ENCODE results near the gene PTPN11. TPM values are rescaled to one million over a fixed set of nuclear protein-coding genes. Genes with fewer than 3 reads are reported as not detected.

PTPN11 gene
- total RNA-seq: 85.6 and 87.6 TPM in 2 replicates

GRCh38 chr12:112418608-112419296 is at the start of gene PTPN11:
Gene PTPN11 (plus strand): TSS chr12:112418947. CDS start chr12:112419112, 165 bp downstream.

GRCh38 chr12:112381883-112382796 is 36.6 kb upstream of the PTPN11 start, which contains the start of gene HECTD4:
Gene HECTD4 (minus strand): TSS chr12:112382431. CDS start chr12:112382128, 303 bp downstream.

GRCh38 chr12:112409064-112409905 is 9.5 kb upstream of the PTPN11 start, which contains the start of gene RPL6:
Gene RPL6 (minus strand): TSS chr12:112409605. CDS start chr12:112408656, 949 bp downstream.

Other genes with a start within 250 kb of the PTPN11 start
- gene HECTD4, start 36.5 kb upstream of the PTPN11 start, total RNA-seq: 6.1 and 6.4 TPM in 2 replicates
- gene RPL6, start 9.3 kb upstream of the PTPN11 start, total RNA-seq: 1,898 and 2,062 TPM in 2 replicates

Measured in myometrial cell (primary cell).